ENCODE data around the gene NCOA3.
"Not testable (repeated sequence)": the region's sequence is repeated elsewhere in the genome, so short reads cannot be mapped to it uniquely, and the experiment has no call there.

Gene NCOA3

DNA sequence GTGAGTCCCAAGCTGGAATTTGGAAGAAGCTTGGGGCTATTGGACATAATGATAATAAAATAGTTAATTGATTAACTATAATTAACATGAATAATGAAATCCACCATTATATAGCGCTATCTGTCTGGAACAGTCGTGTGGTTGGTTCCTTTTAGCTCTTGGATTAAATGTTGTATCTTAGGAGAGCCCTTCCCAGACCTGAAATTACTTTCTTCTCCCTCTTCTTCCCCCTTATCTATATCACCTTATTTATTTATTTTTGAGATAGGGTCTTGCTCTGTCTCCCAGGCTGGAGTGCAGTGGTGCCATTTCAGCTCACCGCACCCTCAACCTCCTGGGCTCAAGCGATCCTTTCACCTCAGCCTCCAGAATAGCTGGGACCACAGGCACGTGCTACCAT is 64.6 kb downstream of the NCOA3 start:
- DNase-seq (ENCODE audit: low read depth), result no peak

GRCh38 chr20:47568019-47568418 is 66.3 kb downstream of the NCOA3 start:
- peak; percentile 61 for DNase-seq (ENCODE audit: low read depth)

DNA sequence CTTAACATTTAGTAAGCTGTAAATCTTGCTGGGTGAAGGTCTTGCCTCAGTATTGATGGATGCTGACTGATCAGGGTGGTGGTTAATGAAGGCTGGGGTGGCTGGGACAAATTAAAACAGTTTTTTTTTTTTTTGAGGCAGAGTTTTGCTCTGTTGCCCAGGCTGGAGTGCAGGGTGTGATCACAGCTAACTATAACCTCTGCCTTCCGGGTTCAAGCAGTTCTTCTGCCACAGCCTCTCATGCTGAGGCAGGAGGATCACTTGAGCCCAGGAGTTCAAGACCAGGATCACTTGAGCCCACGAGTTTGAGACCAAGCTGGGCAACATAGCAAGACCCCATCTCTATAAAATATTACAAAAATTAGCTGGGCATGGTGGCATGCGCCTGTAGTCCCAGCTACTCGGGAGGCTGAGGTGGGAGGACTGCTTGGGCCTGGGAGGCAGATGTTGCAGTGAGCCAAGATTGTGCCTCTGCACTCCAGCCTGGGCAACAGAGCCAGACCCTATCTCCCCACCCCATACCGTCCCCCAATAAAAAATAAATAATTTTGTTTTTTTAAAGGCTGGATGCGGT is 67.2 kb downstream of the NCOA3 start:
- DNase-seq (ENCODE audit: low read depth), result no peak

DNA sequence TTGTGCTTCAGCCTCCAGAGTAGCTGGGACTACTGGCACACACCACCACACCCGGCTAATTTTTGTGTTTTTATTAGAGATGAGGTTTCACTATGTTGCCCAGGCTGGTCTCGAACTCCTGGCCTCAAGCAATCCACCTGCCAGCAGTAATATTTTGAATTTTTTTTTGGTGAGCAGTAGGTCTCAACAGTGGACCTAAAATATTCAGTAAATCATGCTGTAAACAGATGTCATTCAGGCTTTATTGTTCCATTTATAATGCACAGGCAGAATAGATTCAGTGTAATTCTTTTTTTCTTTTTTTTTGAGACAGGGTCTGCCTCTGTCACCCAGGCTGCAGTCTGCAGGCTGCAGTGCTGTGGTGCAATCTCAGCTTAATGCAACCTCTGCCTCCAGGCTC is 69.7 kb downstream of the NCOA3 start:
- DNase-seq (ENCODE audit: low read depth), result no peak

DNA sequence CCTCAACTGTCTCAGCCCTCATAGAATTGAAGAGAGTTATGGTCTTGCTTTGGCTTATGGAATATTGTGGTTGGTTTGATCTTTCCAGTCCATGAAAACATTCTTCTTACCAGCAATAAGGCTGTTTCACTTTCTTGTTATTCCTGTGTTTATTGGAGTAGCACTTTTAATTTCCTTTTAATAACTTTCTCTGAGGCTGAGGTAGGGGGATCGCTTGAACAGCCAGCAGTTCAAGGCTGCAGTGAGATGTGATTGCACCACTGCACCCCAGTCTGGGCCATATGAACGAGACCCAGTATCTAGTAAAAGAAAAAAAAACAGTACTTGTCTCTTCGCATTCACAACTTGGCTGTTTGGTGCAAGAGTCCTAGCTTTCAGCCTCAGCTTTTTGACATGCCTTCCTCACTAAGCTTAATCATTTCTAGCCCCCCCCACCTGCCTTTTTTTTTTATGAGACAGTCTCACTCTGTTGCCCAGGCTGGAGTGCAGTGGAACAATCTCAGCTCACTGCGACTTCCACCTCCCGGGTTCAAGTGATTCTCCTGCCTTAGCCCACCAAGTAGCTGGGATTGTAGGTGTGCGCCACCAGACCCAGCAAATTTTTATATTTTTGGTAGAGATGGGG is 70.5 kb downstream of the NCOA3 start:
- DNase-seq (ENCODE audit: low read depth), result no peak

- DNase-seq (ENCODE audit: low read depth), result no peak
These were observed 71.9 kb downstream of the NCOA3 start for GRCh38 chr20:47573559-47573958.

DNA sequence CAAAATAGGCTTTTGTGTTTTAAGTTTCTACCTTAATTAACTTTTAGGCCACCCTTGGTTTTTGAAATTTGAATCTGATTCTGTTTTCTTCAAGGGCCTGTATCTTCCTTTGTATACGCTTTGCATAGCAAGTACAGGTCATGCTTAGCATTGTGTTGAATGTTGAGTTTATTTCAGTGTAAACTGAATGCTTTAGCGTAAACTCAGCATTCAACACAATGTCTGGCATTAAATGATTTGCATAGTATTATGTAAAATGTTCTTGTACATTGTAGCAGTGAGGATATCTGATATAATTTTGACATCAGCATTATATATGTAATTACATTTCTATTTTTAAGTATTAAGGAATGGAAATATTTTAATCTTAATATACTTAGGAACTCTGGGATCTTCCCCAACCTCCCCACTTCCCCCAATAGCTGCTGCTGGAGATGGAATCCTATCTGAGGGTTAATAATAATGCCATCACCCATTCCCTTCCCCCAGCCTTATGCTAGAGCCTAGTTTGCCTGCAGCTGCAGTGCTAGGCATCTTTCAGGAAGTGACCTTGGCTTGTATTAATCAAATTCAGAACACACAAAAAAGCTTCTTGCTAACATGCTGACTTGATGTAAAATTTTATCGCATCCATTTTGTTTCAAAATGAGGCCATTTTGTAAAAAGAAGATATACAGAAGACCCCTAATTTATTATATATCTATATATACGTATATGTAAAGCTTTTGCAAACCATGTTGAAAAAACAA is 73.1 kb downstream of the NCOA3 start:
- DNase-seq (ENCODE audit: low read depth), result no peak

DNA sequence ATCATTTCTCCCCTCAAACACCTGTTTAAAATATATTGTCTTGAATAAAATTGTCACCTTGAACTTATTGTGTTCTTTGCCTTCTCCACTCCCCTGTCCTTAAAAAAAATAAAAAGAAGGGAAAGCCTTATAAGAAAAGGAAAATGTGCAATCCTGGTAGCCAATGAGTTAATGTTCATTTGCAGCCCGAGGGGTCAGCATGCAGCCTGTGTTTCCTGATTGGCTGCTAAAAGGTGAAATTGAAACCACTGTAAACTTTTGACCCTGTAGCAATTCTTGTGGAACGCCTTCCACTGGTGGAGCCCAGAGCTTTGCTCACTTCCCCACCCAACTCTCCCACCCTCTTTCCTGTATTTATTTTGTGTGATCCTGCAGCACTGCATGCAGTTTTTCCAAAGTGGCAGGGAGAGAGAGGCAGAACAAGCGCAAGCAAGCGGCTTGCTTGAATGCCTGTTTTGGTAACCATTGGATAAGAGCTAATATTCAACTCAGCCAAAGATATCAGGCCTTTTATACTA is 74.9 kb downstream of the NCOA3 start:
- DNase-seq (ENCODE audit: low read depth), result no peak

GRCh38 chr20:47577314-47577713 is 75.6 kb downstream of the NCOA3 start:
- DNase-seq (ENCODE audit: low read depth), result no peak

DNA sequence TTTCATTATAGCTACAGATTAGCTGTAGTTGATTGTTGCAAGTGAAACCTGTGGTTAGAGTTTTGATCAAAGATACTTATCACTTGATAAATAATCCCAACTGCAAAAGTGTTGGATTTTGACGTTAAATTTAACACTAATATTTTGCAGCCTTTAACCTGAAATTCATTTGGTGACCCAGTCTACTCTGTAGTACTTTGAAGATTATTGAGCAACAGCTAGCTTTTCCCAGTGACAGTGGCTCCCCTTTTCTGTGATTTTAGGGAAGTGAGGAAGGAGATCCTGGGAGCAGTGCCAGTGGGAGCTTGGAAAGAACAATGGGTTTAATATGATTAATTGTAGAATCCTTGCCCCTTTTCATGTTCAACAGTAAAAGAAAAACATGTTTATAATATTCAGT is 76.9 kb downstream of the NCOA3 start:
- DNase-seq (ENCODE audit: low read depth), result no peak

GRCh38 chr20:47580686-47581085 is 79.0 kb downstream of the NCOA3 start:
- DNase-seq (ENCODE audit: low read depth), result not testable (repeated sequence)

DNA sequence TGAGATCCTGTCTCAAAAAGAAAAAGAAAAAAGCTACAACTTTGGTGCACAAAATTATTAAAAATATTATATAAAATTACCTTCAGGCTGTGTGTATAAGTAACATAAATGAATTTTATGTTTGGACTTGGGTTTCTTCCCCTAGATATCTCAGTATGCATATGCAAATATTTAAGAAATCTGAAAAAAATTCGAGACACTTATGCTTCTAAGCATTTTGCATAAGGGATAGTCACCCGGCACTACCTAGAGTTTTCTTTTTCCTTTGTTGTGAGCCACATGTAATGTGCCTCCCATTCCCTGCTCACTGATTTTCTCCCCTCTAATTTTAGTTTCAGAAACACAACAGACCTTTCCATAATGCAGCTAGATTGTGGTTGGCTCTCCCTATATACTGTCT is 79.4 kb downstream of the NCOA3 start:
- DNase-seq (ENCODE audit: low read depth), result no peak

GRCh38 chr20:47583551-47583950 is 81.9 kb downstream of the NCOA3 start:
- no peak for DNase-seq (ENCODE audit: low read depth)

GRCh38 chr20:47585087-47585747 is 83.5 kb downstream of the NCOA3 start:
- DNase-seq (ENCODE audit: low read depth), result no peak

DNA sequence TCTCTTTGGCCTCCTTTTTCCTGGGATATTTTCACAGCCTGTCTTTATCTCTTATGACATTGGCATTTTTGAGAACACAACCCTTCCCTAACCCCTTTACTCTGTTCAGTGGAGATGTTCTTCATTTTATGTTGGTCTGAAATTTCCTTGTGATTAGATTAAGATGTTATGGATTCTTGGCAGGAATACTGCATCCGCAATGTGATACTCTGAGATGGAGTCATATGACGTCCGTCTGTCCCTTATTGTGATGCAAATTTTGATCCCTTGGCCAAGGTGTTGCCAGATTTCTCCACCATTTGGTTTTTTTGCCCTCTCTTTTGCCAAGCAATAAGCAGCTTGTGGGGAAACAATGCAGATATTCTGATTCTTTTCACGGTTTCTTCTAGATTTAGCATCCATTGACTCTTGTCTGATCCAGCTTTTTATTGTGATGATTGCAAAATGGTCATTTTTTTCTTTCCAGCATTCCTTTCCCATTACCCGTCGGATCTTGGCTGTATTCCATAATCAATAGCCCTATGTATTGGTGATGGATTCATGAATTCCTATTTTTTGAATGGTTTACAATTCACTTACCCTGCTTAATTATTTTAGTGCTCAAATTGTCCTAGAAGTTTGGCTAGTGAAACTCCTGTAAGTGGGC is 85.1 kb downstream of the NCOA3 start:
- no peak for DNase-seq (ENCODE audit: low read depth)

DNA sequence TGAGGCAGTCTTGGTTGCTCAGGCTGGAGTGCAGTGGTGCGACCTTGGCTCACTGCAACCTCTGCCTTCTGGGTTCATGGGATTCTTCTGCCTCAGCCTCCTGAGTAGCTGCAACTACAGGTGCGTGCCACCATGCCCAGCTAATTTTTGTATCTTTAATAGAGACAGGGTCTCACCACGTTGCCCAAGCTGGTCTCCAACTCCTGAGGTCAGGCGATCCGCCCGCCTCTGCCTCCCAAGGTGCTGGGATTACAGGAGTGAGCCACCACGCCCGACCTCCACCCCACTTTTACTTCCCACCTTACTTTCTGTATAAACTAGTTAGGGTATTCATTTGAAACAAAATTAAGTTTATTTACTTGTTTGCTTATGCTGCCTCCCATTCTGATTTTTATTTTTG is 86.5 kb downstream of the NCOA3 start:
- no peak for DNase-seq (ENCODE audit: low read depth)

GRCh38 chr20:47591231-47591630 is 89.5 kb downstream of the NCOA3 start:
- DNase-seq (ENCODE audit: low read depth), result no peak

- no peak for DNase-seq (ENCODE audit: low read depth)
These were observed 92.5 kb downstream of the NCOA3 start for GRCh38 chr20:47594157-47594556.

GRCh38 chr20:47595138-47595537 is 93.5 kb downstream of the NCOA3 start:
- not testable (repeated sequence) for DNase-seq (ENCODE audit: low read depth)

- DNase-seq (ENCODE audit: low read depth), result no peak
These were observed 94.4 kb downstream of the NCOA3 start for GRCh38 chr20:47596003-47596571.

- DNase-seq (ENCODE audit: low read depth), result no peak
These were observed 95.4 kb downstream of the NCOA3 start for GRCh38 chr20:47597090-47597489.

All from GM04503 (cell line).